Measurements from ENCODE around the gene CHN2. TPM values are rescaled to one million over a fixed set of nuclear protein-coding genes. Genes with fewer than 3 reads are reported as not detected.

The CHN2 gene
- total RNA-seq, 1 experiment from 2014 or later: 2.1 TPM

- H3K27ac ChIP-seq (ENCODE audit: low read depth, low read length): no peak overlapping the region
- H3K36me3 ChIP-seq (ENCODE audit: control insufficient read depth in 1 of 2, insufficient read depth in 2 of 2, low read length in 2 of 2): no peaks in the 10 kb centered on the region
- TF ChIP-seq FOSL1 (IDR thresholded peaks at IDR 0.05; ENCODE audit: low read depth) (peak; percentile 57), EGR1 (IDR thresholded peaks at IDR 0.05; ENCODE audit: low read depth) (peak; percentile 54), EZH2phosphoT487 (IDR thresholded peaks at IDR 0.05; ENCODE audit: borderline replicate concordance) (no peak), SP1 (IDR thresholded peaks at IDR 0.05; ENCODE audit: low read depth) (peak; percentile 41; the same call in 1 of the 2 replicates), ZFX (IDR thresholded peaks at IDR 0.05) (no peak), CEBPB (IDR thresholded peaks at IDR 0.05; ENCODE audit: low read depth) (peak; percentile 74; the same call in 1 of the 2 replicates), POLR2AphosphoS5 (IDR thresholded peaks at IDR 0.05; ENCODE audit: low read depth, low read length) (no peak), RAD21 (IDR thresholded peaks at IDR 0.05; ENCODE audit: low read depth) (no peak), CBX3 (IDR thresholded peaks at IDR 0.05; ENCODE audit: low read depth) (peak; percentile 61; the same call in 1 of the 2 replicates), ATF3 (IDR thresholded peaks at IDR 0.05) (peak; percentile 8; the same call in 1 of the 2 replicates), ZBTB33 (IDR thresholded peaks at IDR 0.05; ENCODE audit: extremely low read depth, insufficient replicate concordance, low read length) (no peak), JUND (IDR thresholded peaks at IDR 0.05) (peak; percentile 48)
- TF ChIP-seq, protein P1, sequence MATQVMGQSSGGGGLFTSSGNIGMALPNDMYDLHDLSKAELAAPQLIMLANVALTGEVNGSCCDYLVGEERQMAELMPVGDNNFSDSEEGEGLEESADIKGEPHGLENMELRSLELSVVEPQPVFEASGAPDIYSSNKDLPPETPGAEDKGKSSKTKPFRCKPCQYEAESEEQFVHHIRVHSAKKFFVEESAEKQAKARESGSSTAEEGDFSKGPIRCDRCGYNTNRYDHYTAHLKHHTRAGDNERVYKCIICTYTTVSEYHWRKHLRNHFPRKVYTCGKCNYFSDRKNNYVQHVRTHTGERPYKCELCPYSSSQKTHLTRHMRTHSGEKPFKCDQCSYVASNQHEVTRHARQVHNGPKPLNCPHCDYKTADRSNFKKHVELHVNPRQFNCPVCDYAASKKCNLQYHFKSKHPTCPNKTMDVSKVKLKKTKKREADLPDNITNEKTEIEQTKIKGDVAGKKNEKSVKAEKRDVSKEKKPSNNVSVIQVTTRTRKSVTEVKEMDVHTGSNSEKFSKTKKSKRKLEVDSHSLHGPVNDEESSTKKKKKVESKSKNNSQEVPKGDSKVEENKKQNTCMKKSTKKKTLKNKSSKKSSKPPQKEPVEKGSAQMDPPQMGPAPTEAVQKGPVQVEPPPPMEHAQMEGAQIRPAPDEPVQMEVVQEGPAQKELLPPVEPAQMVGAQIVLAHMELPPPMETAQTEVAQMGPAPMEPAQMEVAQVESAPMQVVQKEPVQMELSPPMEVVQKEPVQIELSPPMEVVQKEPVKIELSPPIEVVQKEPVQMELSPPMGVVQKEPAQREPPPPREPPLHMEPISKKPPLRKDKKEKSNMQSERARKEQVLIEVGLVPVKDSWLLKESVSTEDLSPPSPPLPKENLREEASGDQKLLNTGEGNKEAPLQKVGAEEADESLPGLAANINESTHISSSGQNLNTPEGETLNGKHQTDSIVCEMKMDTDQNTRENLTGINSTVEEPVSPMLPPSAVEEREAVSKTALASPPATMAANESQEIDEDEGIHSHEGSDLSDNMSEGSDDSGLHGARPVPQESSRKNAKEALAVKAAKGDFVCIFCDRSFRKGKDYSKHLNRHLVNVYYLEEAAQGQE (IDR thresholded peaks at IDR 0.05; ENCODE audit: low read depth): no peak
- TF ChIP-seq, protein P2, sequence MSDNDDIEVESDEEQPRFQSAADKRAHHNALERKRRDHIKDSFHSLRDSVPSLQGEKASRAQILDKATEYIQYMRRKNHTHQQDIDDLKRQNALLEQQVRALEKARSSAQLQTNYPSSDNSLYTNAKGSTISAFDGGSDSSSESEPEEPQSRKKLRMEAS (IDR thresholded peaks at IDR 0.05): no peak
- BruUV-seq (replicated peaks): no TSS peak
- ChIA-PET RAD21 (ENCODE audit: low non-redundant PET in 1 of 2, low total read pairs in 2 of 2, uncharacterized antibody in 2 of 2, unreplicated experiment in 2 of 2) (no interaction called here), CTCF (no interaction called here), POLR2A (no interaction called here)
- ATAC-seq (peak; percentile 83), DNase-seq (ENCODE audit: low read depth, low spot score) (peak; percentile 47)
- peaks cover 14 to 31% of the 10 kb centered on the region in 2 experiments for H3K4me1 ChIP-seq (ENCODE audit: control insufficient read depth in 1 of 2, insufficient read depth in 2 of 2, low read length in 2 of 2)
- no peaks in the 10 kb centered on the region for H3K27me3 ChIP-seq (ENCODE audit: insufficient read depth, low read length)
- no peaks in the 10 kb centered on the region for H3K9me2 ChIP-seq (ENCODE audit: insufficient read depth)
- no peaks in the 10 kb centered on the region for H3K79me2 ChIP-seq (ENCODE audit: insufficient read depth, low read length)
- no peaks in the 10 kb centered on the region for H3K9me3 ChIP-seq (ENCODE audit: control insufficient read depth in 1 of 2, insufficient read depth in 1 of 2, low read depth in 1 of 2, low read length in 2 of 2)
- H3K9ac ChIP-seq (ENCODE audit: low read length): no peak overlapping the region
- intact Hi-C loops (cut with micrococcal nuclease): no loop called here
- no peak overlapping the region for H3K4me3 ChIP-seq (replicated peaks in 1 of 2; ENCODE audit: low read depth in 1 of 2, low read length in 2 of 2)
- H2AFZ ChIP-seq (ENCODE audit: low read depth, low read length, poor library complexity, severe bottlenecking): peak overlapping the region; percentile 58
- peak overlapping the region; percentile 56 for H3K4me2 ChIP-seq (ENCODE audit: low read length)
- no peaks in the 10 kb centered on the region for H4K20me1 ChIP-seq (ENCODE audit: insufficient read depth)
Measured at GRCh38 chr7:29375641-29376562, 181.3 kb downstream of the CHN2 start.

All from HCT116 (cell line).